Breast epithelium (tissue), 4 donors: Measurements from ENCODE around the gene PIP5K1B. TPM values are rescaled to one million over a fixed set of nuclear protein-coding genes. Genes with fewer than 3 reads are reported as not detected.

Source experiments
- DNase-seq, 2 donors: peaks; one replicate each; pipeline ENCODE4 v3.0.0-alpha.2; 2019; ENCODE audit warnings: low spot score in 2 of 2
- H3K27ac ChIP-seq, 2 donors: fragments of 200-600 bp; sonication (generic) in 1 of 2; one replicate each; pipeline ENCODE4 v1.5.1; 2016 to 2019; ENCODE audit warnings: mild to moderate bottlenecking in 1 of 2
- H3K27me3 ChIP-seq, 2 donors: fragments of 200-600 bp; sonication (generic) in 1 of 2; one replicate each; pipeline versions ENCODE4 v1.5.1 to v1.6.0; 2017 to 2019; ENCODE audit warnings: control low read depth in 1 of 2, mild to moderate bottlenecking in 1 of 2
- H3K36me3 ChIP-seq: fragments of 200-600 bp; one replicate; pipeline ENCODE4 v1.5.1; 2019
- H3K4me1 ChIP-seq, 2 donors: fragments of 200-600 bp; sonication (generic); one replicate each; pipeline ENCODE4 v1.5.1; 2016 to 2019; ENCODE audit warnings: control low read depth in 1 of 2
- H3K4me3 ChIP-seq, 3 donors: fragments of 200-600 bp; sonication (generic); 1 replicate in 2 of 3; 2 replicates in 1 of 3; pipeline ENCODE4 v1.5.1; 2016 to 2019; ENCODE audit warnings: mild to moderate bottlenecking in 3 of 3, moderate library complexity in 2 of 3
- H3K9me3 ChIP-seq, 2 donors: fragments of 200-600 bp; sonication (generic) in 1 of 2; one replicate each; pipeline ENCODE4 v1.5.1; 2016 to 2019; ENCODE audit warnings: control low read depth in 1 of 2
- POLR2A ChIP-seq: fragments of 450-650 bp; IDR thresholded peaks from one replicate; pipeline ENCODE4 v1.6.1; 2016; ENCODE audit warnings: antibody characterized with exemption, mild to moderate bottlenecking, moderate library complexity
- POLR2AphosphoS5 ChIP-seq, 3 donors: sonication (generic); formaldehyde crosslinking; IDR thresholded peaks; one replicate each; pipeline ENCODE4 v1.6.1; 2017; ENCODE audit warnings: antibody characterized with exemption in 3 of 3
- intact Hi-C: fragments of 100-400 bp; cut with DNase I; formaldehyde crosslinking; loops from one replicate; pipeline ENCODE4 v1.15.1; 2023; ENCODE audit warnings: low total_unique reads
- total RNA-seq, 3 donors: library from RNA; depleted of rRNA; stranded (reverse); fragments of >200 nt; gene quantifications; one replicate each; pipeline ENCODE4 v1.1.0, GENCODE V29; 2016
- TF ChIP-seq, protein P1 (sequence below), 3 donors: fragments of 450-650 bp; IDR thresholded peaks; one replicate each; pipeline ENCODE4 v1.5.1; 2016 to 2017; ENCODE audit warnings: antibody characterized with exemption in 3 of 3, mild to moderate bottlenecking in 3 of 3, moderate library complexity in 3 of 3

Gene PIP5K1B
- total RNA-seq, 3 donors from 2014 or later, result 0.80 to 11.1 (median 9.8) TPM

DNA sequence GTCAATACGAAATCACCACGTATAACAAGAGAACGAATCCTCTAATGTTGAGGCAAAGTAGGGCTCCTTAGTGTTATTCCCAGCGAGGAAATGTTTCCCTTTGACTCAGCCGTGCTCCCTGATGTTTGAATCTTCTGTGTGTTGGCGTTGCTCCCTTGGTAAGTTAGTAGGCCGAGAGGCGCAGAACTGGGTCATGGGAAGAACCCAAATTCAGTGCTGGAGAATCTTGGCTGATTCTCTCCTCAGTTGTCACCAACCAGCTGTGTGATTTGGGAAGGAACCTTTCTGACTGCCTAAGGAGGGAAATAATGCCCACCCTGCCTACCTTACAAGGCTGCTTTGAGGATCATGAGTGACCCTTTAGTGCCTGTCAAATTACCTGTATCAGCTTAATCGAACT is 286.4 kb downstream of the PIP5K1B start:
- Histone ChIP-seq H3K27ac (no peak overlapping the region), H3K9me3 (no peaks in the 10 kb centered on the region), H3K4me3 (no peak overlapping the region), H3K36me3 (no peaks in the 10 kb centered on the region), H3K4me1 (no peaks in the 10 kb centered on the region), H3K27me3 (no peaks in the 10 kb centered on the region)
- intact Hi-C loops, result no loop called here
- TF ChIP-seq POLR2AphosphoS5 (IDR thresholded peaks at IDR 0.05), result no peak
- no peak for TF ChIP-seq POLR2A
- TF ChIP-seq, protein P1, sequence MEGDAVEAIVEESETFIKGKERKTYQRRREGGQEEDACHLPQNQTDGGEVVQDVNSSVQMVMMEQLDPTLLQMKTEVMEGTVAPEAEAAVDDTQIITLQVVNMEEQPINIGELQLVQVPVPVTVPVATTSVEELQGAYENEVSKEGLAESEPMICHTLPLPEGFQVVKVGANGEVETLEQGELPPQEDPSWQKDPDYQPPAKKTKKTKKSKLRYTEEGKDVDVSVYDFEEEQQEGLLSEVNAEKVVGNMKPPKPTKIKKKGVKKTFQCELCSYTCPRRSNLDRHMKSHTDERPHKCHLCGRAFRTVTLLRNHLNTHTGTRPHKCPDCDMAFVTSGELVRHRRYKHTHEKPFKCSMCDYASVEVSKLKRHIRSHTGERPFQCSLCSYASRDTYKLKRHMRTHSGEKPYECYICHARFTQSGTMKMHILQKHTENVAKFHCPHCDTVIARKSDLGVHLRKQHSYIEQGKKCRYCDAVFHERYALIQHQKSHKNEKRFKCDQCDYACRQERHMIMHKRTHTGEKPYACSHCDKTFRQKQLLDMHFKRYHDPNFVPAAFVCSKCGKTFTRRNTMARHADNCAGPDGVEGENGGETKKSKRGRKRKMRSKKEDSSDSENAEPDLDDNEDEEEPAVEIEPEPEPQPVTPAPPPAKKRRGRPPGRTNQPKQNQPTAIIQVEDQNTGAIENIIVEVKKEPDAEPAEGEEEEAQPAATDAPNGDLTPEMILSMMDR (IDR thresholded peaks at IDR 0.05), result no peak
- DNase-seq, result no peak

DNA sequence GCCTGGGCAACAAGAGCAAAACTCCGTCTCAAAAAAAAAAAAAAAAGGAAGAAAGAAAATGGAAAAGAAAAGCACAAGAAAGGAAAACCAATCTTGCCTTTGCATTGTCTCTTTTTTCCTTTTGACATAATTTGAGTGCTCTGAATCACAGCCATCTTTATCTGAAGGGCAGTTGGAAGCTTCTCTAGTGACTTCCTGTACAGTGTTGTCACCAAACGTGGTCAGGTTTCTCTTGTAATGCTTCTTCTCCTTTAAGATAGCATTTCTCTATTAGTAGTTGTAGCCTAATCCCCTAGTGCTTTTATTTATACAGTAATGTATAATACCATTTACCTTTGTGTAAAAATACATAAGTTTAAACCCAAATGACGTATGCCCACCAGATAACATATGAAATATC is 290.7 kb downstream of the PIP5K1B start:
- intact Hi-C loops, result no loop called here
- Histone ChIP-seq H3K36me3 (no peaks in the 10 kb centered on the region), H3K27me3 (no peaks in the 10 kb centered on the region), H3K27ac (no peak overlapping the region), H3K4me1 (no peaks in the 10 kb centered on the region), H3K9me3 (no peaks in the 10 kb centered on the region), H3K4me3 (no peak overlapping the region)
- DNase-seq, result no peak
- TF ChIP-seq POLR2AphosphoS5 (IDR thresholded peaks at IDR 0.05) (no peak), POLR2A (no peak)
- TF ChIP-seq, protein P1 (IDR thresholded peaks at IDR 0.05), result no peak

DNA sequence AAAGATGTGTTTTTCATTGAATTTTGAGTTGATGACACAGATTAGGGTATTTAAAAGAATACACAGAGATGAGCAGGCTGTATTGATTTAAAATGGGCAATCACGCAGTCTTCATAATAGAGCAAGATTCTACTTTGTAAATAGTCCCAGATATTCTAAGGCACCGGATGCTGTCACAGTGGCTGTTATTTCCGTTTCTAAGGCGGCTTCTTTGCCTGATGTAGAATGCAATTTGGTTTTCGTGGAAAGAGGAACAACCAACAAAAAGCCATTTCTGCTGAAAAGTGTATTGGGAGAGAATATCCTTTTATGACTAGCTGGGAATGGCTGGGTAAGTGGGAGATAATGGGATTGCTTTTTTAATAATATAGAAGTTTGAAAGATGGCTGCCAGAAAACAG is 291.4 kb downstream of the PIP5K1B start:
- Histone ChIP-seq H3K9me3 (no peaks in the 10 kb centered on the region), H3K27me3 (no peaks in the 10 kb centered on the region), H3K4me1 (no peaks in the 10 kb centered on the region), H3K36me3 (no peaks in the 10 kb centered on the region), H3K27ac (no peak overlapping the region), H3K4me3 (no peak overlapping the region)
- intact Hi-C loops, result no loop called here
- TF ChIP-seq POLR2AphosphoS5 (IDR thresholded peaks at IDR 0.05), result no peak
- TF ChIP-seq POLR2A, result no peak
- TF ChIP-seq, protein P1 (IDR thresholded peaks at IDR 0.05), result no peak
- no peak for DNase-seq

DNA sequence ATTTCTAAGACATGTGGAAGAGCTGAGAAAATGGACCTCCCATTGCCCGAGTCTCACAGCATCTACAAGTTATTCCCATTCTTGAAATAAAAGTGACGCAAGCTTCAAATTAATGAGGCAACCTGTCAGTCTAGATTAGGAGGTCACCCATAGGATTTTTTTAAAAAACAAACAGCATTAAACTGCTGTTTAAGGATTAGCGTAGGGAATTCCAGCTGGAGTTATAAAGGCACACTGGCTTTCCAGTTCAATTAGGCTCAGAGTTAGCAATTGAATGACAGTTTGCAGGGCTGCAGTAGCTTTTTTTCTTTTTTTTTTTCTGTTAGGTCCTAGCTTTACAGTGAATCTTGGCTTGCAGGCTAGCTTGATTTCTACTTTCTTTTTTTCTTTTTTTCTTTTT is 292.6 kb downstream of the PIP5K1B start:
- Histone ChIP-seq H3K4me1 (no peaks in the 10 kb centered on the region), H3K27ac (no peak overlapping the region), H3K36me3 (no peaks in the 10 kb centered on the region), H3K9me3 (no peaks in the 10 kb centered on the region), H3K27me3 (no peaks in the 10 kb centered on the region), H3K4me3 (no peak overlapping the region)
- intact Hi-C loops, result no loop called here
- TF ChIP-seq POLR2A (no peak), POLR2AphosphoS5 (IDR thresholded peaks at IDR 0.05) (no peak)
- TF ChIP-seq, protein P1 (IDR thresholded peaks at IDR 0.05), result no peak
- DNase-seq, result no peak

DNA sequence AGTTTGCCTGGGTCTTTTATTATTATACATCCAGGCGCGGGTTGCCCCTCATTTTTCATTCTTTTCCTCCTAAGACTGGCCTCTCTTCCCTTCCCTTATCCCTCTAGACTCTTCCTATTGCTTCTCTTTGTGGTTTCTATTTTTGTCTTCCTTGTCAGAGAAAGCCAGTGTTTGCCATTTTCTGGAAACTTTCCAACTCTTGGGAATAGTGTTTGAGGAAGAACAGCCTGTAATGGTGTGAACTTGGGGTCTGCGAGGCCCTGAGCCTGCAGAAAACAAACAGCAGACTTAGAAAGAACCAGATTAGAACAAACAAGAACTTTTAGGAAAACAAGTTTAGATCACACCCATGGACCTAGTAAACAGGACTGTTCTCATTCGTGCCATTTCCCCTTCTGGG is 293.3 kb downstream of the PIP5K1B start:
- Histone ChIP-seq H3K4me1 (no peaks in the 10 kb centered on the region), H3K9me3 (no peaks in the 10 kb centered on the region), H3K4me3 (no peak overlapping the region), H3K27me3 (no peaks in the 10 kb centered on the region), H3K36me3 (no peaks in the 10 kb centered on the region), H3K27ac (no peak overlapping the region)
- DNase-seq, result no peak
- intact Hi-C loops, result no loop called here
- TF ChIP-seq, protein P1 (IDR thresholded peaks at IDR 0.05), result no peak
- TF ChIP-seq POLR2AphosphoS5 (IDR thresholded peaks at IDR 0.05), result no peak
- TF ChIP-seq POLR2A, result no peak
